SIG-M5 treated with dmso at 0.1 percent for 504 hours (cell line): ENCODE results near the gene SLC39A2.

Source experiments
- DNase-seq: peaks from one replicate; lab custom pipeline; 2025; ENCODE audit not compliant: unreplicated experiment; lab: John Stamatoyannopoulos, UW

SLC39A2 gene

GRCh38 chr14:21043387-21043973 is 44.4 kb downstream of the SLC39A2 start:
- DNase-seq, result no peak

- no peak for DNase-seq
Measured at GRCh38 chr14:21043974-21044618, 45.0 kb downstream of the SLC39A2 start.

- no peak for DNase-seq
Measured at GRCh38 chr14:21047378-21047781, 48.3 kb downstream of the SLC39A2 start.

GRCh38 chr14:21048638-21049037 is 49.5 kb downstream of the SLC39A2 start:
- no peak for DNase-seq

- DNase-seq, result no peak
Measured at GRCh38 chr14:21049271-21049673, 50.2 kb downstream of the SLC39A2 start.

GRCh38 chr14:21050597-21050996 is 51.5 kb downstream of the SLC39A2 start:
- DNase-seq, result no peak
